Transverse colon (tissue), 4 donors: Measurements from ENCODE around the gene NXPH2.

Source experiments
- POLR2A ChIP-seq: fragments of 450-650 bp; IDR thresholded peaks from one replicate; pipeline ENCODE4 v1.6.1; 2016; ENCODE audit warnings: antibody characterized with exemption, mild to moderate bottlenecking, moderate library complexity
- POLR2AphosphoS5 ChIP-seq, 3 donors: sonication (generic); formaldehyde crosslinking; IDR thresholded peaks; one replicate each; pipeline ENCODE4 v1.6.1; 2016; ENCODE audit warnings: antibody characterized with exemption in 3 of 3
- TF ChIP-seq, protein P1 (sequence below), 5 experiments: fragments of 200-600 bp in 3 of 5; fragments of 450-650 bp in 2 of 5; sonication (generic) in 3 of 5; IDR thresholded peaks; 1 replicate in 2 of 5; 2 replicates in 3 of 5; pipeline ENCODE4 v1.5.1; 2016 to 2017; ENCODE audit warnings: antibody characterized with exemption in 5 of 5, inconsistent platforms in 3 of 5, mild to moderate bottlenecking in 2 of 5, moderate library complexity in 1 of 5

GRCh38 chr2:138698428-138698827 is 81.8 kb downstream of the NXPH2 start:
- TF ChIP-seq POLR2A (no peak), POLR2AphosphoS5 (IDR thresholded peaks at IDR 0.05) (no peak)
- TF ChIP-seq, protein P1, sequence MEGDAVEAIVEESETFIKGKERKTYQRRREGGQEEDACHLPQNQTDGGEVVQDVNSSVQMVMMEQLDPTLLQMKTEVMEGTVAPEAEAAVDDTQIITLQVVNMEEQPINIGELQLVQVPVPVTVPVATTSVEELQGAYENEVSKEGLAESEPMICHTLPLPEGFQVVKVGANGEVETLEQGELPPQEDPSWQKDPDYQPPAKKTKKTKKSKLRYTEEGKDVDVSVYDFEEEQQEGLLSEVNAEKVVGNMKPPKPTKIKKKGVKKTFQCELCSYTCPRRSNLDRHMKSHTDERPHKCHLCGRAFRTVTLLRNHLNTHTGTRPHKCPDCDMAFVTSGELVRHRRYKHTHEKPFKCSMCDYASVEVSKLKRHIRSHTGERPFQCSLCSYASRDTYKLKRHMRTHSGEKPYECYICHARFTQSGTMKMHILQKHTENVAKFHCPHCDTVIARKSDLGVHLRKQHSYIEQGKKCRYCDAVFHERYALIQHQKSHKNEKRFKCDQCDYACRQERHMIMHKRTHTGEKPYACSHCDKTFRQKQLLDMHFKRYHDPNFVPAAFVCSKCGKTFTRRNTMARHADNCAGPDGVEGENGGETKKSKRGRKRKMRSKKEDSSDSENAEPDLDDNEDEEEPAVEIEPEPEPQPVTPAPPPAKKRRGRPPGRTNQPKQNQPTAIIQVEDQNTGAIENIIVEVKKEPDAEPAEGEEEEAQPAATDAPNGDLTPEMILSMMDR (IDR thresholded peaks at IDR 0.05) = no peak
